Left hindlimb (tissue), 1 donor: Measurements from ENCODE around the gene AGTPBP1.

Experiments used
- DNase-seq: peaks from one replicate; pipeline ENCODE4 v3.0.0-alpha.2; 2018

AGTPBP1 gene

DNA sequence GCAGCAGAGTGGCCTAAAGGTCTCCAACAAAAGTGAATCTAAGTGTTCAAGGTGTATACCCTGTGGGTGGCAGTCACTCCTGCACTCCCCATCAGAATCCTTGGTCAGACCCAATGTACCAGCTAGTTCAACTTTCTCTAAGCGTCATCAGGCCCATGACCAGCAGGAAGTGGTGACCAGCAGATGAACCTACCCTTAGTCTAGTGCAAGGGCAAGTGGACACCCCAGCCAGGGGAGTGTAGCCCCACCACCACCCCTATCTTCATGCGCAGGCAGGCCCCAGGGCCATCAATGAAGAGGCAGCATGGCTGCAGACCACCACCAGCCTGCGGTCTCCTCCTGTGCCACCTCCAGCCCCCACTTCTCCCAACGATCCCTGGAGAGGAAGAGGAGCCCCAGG lies 213.1 kb downstream of the AGTPBP1 start:
- no peak for DNase-seq

DNA sequence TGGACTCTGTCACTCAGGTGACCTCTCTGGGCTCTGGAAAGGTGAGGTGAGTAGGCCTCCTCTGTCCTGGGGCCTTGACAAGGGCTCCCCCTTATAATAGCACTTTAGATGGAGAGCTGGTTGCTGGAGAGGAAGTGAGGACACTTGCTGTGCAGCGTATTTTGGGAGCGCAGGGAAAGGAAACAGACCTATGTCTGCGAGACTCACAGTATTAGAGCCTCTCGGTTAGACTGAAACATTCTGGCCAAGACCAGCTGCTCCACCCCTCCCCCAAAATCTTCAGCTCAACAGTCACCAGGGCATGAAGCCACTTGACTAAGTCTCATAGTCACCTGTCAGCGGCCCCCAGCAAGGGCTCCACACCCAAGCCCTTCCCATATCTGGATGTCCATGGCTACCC lies 213.6 kb downstream of the AGTPBP1 start:
- DNase-seq: no peak

DNA sequence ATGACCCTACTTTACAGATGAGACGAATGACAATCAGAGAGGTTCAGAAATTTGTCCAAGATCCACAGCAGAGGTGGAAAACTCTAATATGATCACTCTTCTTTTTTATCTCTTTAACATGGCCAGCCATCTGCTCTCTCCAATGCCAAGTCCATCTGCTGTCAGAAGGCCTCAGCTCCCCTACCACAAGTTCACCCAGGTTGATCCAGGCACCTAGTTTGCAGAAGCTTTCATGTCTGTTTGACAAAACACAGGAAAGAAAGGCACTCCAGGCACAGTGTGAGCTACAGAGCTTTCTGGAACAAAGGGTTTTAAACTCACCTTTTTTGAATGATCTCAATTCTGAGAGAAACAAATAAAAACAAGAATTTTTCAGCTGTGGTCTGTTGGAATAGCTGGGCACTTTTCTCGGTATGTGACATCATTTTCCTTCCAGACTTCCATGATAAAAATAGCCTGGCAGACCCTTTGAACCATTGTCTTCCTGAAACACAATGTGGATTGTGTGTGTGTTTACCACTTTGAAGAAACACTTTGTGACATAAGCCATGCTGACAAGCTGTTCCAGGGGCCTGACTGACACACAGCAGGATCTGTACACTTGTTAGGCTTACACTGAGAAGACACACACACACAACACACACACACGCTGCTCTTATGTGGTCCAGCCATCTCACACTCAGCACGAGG lies 214.3 kb downstream of the AGTPBP1 start:
- no peak for DNase-seq

DNA sequence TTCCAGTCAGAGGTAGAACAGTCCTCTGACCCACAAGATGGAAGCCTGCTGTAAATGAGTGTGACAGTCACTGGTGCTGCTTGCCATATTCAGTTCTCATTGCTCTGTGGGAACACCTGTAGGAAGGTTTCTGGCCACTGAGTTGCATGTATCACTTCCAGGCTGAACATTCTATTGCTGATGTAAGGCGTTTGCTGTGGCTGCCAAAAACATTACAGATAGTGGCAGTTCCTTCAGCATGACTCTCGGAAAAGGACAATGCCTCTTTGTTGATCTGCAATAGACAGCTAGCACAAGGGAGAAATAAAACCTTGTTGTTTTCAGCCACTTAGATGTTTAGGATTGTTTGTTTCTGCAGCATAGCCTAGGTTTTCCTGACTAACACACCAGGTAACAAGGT lies 217.2 kb downstream of the AGTPBP1 start:
- DNase-seq: no peak

DNA sequence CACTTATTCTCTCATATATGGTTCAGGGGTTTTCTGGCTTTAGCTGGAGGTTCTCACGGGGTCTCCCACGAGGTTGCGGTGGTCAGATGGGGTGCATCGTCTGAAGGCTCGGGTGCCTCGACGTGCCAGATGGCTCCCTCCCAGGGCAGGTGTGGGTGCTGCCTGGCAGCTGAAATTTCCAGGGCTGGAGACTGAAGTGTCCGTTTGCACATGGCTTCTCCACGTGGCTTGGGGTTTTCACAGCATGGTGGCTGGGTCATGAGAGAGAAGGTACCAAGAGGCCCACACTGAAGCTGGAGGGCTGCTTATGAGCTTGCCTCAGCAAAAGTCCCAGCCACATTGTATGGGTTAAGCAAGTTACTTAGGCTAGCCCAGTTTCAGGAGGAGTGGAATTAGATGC lies 218.6 kb downstream of the AGTPBP1 start:
- no peak for DNase-seq

DNA sequence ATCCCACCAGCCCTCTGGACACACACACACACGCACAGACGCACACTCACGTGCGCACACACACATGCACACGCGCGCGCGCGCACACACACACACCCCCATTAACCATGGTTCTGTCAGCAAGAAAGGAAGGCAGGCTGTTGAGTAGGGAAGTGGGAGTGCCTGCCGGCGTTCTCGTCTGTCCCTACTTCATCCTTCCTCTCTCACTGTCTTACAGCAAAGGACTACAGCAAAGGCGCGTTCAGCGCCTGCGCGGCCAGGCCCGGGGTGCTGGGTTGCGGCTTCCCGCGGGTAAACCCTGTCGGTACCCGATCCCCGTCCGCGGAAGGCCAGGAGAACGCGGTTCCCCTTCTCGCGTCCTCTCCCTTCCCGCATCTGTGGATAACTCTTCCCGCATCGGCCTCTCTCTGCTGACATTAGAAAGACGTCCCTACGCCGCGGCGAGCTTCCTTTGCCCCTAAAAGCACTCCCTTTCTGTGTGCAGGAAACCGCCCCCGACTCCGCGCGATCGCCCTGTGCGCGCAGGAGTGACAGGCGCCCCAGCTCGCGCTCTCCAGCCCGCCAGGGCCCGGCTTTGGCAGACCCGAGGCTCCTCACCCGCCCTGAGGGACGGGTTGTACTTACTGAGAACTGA lies 219.2 kb downstream of the AGTPBP1 start:
- peak; percentile 69 for DNase-seq

DNA sequence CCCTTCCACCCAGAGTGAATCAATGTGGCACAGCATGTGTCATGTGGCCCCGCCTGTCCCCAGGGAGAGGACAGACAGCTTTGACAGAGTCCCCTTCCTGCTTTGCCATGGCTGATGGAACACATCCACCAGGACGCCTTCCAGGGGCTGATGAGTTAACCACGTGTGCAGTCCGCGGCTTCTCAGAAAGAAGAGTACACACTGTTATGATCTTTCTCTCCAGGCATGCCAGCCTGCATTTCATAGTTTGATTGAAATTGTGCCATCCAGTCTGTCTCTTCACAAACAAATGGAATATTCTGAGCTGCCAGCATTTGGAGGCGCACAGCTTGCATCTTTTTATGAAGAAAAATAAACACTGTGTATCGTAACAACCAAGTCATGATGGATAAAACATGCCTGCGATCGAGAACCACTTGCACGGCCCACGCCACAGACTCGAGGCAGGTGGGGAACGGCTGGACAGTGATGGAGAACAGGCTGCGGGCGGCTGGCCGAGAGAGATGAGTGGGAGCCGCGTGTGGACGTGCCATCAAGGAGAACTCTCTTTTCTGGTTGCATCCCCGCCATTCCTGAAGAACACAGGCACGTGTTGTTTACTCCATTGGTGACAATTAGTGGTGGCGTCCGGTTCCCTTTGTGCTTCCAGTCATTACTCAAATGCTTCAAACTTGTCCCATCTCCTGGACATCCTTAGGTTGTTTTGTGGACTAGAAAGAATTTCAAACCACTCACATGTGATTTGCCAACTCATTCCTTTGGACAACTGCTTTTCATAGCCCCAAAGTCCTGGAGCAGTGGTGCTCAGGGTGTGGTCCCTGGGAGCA lies 220.2 kb downstream of the AGTPBP1 start:
- DNase-seq: no peak

DNA sequence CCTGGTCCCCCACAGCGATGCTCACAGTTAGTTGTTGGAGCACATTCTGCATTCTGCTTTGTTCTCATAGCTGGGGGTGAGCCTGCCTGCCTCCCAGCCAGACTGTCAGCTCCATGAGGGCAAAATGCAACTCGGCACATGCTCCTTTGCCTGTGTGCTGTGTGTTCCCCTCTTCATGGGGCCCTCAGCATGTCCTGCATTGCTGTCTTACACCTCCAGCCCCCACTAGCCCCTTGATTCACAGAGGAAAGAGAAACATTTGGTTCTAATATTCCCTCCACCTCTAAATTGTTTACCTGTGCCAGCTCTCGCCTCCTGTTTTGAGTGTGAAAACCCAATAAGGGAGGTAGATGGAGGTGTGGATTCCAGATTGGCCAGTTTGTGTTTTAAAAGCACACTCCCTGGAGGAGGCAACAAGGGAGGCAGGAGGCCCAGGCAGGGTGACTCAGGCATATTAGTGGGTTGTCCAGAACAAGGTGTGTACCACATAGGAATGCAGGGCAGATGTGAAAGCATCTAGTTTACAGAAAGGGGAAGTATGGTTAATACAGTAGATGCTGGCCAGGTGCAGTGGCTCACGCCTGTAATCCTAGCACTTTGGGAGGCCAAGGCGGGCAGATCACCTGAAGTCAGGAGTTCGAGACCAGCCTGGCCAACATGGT lies 224.6 kb downstream of the AGTPBP1 start:
- no peak for DNase-seq

DNA sequence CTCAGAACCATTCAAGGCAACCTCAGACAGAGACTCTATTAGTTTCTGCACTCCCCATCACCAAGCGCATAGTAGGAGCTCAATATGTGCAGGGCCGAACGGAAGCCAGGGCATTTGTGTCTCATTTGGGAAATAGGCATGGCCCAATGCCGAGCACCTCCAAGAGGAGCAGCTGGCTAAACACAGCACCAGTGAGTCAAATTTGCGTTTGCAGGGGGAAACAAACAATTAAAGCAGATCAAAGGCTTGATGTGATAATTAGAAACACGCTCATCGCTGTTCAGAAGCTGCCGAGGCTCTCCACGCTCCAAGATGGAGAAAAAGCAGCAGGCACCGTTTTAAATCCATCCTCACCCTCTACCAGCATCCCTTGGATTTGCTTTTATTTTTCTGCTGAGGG lies 225.3 kb downstream of the AGTPBP1 start:
- no peak for DNase-seq

DNA sequence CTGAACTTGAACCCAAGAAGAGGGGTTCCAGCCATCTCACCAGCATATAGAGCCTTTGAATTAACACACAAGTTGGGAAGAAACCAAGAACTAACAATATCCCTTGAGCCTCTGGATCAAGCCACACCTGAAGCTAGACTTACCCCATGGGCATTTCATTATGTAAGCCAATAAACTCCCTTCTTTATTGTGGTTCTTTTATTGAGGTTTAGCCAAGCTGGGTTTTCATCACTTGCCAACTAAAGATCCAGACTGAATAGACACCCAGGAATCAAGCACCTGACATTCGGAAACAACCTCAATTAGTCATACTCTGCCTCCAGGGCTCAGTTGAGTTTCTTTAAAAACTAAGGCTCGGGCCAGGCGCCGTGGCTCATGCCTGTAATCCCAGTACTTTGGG lies 226.7 kb downstream of the AGTPBP1 start:
- no peak for DNase-seq

DNA sequence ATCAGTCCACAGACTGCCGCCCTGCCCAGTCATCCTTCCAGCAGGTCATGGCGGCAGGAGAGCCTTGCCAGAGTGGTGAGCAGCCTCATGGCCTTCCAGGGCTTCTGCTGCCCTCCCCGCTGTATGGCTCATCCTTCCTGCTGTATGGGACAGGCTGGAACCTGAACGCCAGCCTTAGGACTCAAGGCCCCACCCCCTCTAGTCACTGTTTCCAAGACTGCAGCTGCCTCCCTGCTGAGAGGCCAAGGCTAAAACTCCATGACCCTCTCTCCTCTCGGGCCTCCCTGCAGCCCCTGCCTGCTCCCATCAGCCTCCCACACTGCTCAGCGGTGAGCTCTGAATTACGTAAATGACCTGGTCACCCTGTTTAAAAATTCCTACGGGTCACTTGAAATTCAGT lies 227.5 kb downstream of the AGTPBP1 start:
- DNase-seq: no peak

DNA sequence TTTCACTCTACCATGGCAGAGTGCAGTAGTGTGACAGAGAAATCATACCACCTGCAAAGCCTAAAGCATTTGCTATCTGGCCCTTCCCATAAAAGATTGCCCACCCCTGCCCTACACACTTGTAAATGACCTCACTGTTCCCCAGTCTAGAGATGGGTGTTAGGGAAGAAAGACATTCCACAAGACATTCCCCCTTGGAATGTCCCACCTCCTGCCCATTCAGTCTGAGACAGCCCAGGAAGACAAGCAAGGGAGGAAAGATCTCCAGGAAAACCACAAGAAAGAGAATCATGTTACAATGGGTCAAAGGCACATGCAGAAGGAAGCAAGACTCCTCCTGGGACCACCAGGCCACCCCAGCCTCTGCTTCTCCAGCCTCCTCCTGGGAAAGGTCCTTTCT lies 230.0 kb downstream of the AGTPBP1 start:
- DNase-seq: no peak

DNA sequence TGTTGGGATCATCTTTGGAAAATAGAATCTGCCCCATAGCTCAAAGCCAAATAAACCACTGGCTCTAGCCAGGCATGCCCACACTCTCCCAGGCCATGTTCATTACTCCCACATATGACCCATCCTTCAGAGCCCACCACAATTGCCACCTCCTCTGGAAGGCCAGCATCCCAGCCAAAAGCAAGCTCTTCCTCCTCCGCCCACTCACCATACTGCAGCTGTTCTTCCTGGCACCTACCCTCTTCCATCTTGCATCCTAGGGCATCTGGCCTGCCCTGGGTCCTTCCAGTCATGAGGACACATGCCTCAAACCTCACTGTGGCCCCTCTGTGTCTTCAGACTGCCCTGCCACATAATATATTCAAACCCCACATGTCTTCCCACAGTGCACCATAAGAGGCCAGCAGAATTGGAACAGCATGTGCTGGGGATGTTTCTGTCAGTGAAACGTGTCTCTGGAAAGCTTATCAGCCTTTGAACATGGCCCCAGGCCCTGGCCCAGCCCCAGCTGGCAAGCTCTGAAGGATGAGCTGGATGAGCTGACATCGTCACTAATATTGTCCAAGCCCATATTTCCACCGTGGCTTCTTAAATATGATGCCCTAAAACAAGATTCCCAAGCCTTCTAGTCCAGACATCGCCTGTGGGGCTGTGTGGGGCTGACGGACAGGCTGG lies 230.8 kb downstream of the AGTPBP1 start:
- no peak for DNase-seq

DNA sequence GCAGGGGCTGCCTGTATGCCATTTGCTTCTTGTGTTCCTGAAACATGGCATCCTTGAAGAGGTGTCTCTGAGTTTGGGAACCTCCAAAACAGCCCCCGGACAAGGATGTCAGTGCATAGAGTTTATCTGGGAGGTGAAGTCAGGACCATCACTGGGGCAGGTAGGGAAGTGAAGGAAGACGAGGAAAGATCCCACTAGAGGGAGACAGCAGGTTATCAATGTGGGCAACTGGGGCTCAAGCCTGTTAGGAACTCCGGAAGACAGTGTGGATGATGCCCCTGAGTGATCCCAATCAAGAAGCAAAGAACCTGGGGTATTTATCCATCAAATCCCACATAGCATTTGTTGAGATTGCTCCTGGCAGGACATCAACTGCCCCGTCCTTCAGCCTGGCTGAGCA lies 233.1 kb downstream of the AGTPBP1 start:
- no peak for DNase-seq

DNA sequence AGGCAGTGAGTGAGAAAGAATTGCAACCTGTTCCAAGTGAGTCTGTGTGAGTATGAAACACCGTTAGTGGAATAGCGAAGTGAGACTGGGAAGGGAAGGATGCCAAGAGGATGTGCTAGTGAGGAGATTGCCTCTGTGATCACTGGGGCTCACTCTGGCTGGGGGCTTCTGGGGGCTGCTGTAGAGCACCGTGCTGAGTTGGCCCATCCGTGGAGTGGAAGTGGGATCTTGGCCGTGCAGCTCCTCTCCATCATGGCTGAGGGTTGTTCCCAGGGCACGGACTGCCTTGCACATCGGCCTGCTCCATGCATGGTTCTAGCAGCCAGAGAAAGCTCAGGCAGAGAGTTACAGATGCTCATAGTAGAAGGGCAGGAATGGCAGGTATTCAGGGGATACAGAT lies 236.1 kb downstream of the AGTPBP1 start:
- no peak for DNase-seq

DNA sequence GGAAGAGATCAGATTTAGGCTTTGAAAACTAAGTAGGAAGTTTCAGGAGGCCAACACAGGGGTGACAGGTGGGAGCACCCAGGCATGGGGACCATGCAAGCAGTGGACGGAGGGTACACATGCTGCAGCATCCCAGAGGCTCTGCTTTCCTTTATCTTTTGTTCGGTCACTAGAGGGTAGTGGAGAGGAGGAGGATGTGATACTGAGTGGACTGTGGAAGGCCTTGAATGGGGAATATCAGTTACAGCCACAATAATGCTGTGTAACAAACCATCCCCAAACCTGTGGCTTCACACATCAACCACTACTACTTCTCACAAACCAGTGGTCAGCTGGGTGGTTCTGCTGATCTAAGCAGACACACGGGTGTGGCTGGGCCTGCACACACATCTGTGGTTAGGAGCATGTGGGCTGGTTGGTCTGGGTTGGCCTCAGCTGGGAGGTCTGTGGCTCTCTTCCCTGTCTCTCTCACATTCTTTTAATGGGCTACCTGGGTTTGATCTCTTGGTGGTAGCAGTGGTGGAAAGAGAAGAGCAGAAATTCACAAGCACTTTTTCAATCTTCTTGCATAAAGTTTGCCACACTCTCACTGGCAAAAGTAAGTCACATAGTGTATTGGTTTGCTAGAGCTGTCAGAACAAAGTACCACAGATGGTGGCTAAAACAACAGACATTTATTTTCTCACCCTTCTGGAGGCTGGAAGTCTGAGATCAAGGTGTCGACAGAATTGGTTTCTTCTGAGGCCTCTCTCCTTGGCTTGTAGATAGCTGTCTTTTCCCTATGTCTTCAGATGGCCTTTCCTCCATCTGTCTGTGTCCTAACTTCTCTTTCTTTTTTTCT lies 238.7 kb downstream of the AGTPBP1 start:
- DNase-seq: no peak

DNA sequence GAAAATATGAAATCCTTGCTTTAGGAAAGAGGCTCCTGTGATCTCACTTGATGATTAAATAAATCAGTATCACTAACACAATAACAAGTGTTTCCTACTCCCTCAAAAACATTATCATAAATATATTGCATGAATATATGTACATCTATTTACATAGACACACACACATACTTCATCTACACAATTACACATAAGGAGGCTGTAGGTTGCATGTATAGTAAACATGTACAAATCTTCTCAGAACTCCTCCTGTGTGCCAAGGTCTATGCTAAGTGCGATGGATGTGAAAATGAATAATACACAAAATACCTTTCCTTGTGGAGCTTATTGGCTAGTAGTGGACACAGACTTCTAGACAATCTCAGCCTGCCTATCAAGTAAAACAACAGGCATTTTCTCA lies 239.9 kb downstream of the AGTPBP1 start:
- no peak for DNase-seq

DNA sequence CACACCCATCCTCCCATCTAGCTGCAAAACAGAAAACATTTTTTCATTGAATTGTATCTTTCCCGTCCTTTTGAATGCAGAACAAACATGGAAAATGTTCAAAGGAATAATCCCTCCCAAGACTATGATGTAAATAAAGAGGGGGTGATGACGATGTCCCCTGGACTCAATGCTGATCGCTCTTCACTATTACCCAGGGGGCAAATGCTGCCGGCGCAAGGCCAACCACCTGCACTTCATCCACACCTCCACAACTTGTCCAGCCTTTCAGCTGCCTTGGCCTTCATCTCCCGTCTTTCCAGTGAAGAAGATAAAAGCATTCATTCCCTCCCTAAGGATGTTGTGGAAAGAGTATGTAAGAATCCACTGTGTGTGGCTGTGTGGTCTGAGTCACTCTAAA lies 240.3 kb downstream of the AGTPBP1 start:
- DNase-seq: peak; percentile 44
